HEK293 (cell line): Measurements from ENCODE around the gene HDGF.

Experiments
- CTCF ChIA-PET: fragments of 350-600 bp; formaldehyde crosslinking; extraction: SDS; loops from one replicate; lab custom pipeline; 2021; ENCODE audit warnings: antibody characterized with exemption; lab: Yijun Ruan, JAX
- POLR2A ChIA-PET: fragments of 300-600 bp; formaldehyde crosslinking; extraction: SDS; loops from one replicate; lab custom pipeline; 2020; ENCODE audit warnings: antibody characterized with exemption, inconsistent platforms; lab: Yijun Ruan, JAX
- H3K27ac ChIP-seq: fragments of 200-500 bp; sonication (Bioruptor generic); 2 replicates; pipeline ENCODE4 v1.5.1; 2014; ENCODE audit warnings: low read depth, low read length, control low read depth, inconsistent platforms; ENCODE audit errors: extremely low read depth
- H3K36me3 ChIP-seq, 2 experiments: fragments of 200-500 bp in 1 of 2; sonication (Bioruptor generic) in 1 of 2; 1 replicate in 1 of 2; 2 replicates in 1 of 2; pipeline ENCODE4 v1.5.1; 2014 to 2017; ENCODE audit warnings: inconsistent platforms in 2 of 2, low read length in 2 of 2; ENCODE audit not compliant: control insufficient read depth in 2 of 2, insufficient read depth in 1 of 2
- H3K4me1 ChIP-seq: fragments of 200-500 bp; sonication (Bioruptor generic); 2 replicates; pipeline ENCODE4 v1.5.1; 2014; ENCODE audit warnings: mild to moderate bottlenecking, low read length, inconsistent platforms; ENCODE audit not compliant: control insufficient read depth, insufficient read depth
- H3K4me3 ChIP-seq: 2 replicates; pipeline ENCODE4 v1.5.1; 2011; ENCODE audit warnings: low read depth, mild to moderate bottlenecking, control low read depth, low read length, moderate library complexity
- H3K9me3 ChIP-seq: fragments of 200-500 bp; sonication (Bioruptor generic); 2 replicates; pipeline ENCODE4 v1.5.1; 2014; ENCODE audit warnings: low read depth, low read length, inconsistent platforms; ENCODE audit not compliant: control insufficient read depth, insufficient read depth
- EGR2 ChIP-seq: fragments of 450-650 bp; formaldehyde crosslinking; IDR thresholded peaks from 2 replicates; pipeline ENCODE4 v1.5.1; 2016; ENCODE audit warnings: low read depth, missing biosample characterization, missing genetic modification characterization
- HOXC10 ChIP-seq: sonication (generic); formaldehyde crosslinking; IDR thresholded peaks from 2 replicates; pipeline ENCODE4 v1.8.1; 2023; ENCODE audit warnings: mild to moderate bottlenecking, missing genetic modification reagents
- KLF17 ChIP-seq: fragments of 450-650 bp; formaldehyde crosslinking; IDR thresholded peaks from 2 replicates; pipeline ENCODE4 v1.5.1; 2016; ENCODE audit warnings: missing biosample characterization, missing genetic modification characterization
- SALL2 ChIP-seq: fragments of 450-650 bp; formaldehyde crosslinking; IDR thresholded peaks from 2 replicates; pipeline ENCODE4 v1.5.0; 2017; ENCODE audit warnings: missing biosample characterization, mild to moderate bottlenecking, missing genetic modification characterization, borderline replicate concordance
- SP2 ChIP-seq: fragments of 450-650 bp; formaldehyde crosslinking; IDR thresholded peaks from 2 replicates; pipeline ENCODE4 v1.5.1; 2016; ENCODE audit warnings: missing biosample characterization, missing genetic modification characterization
- SP3 ChIP-seq: fragments of 450-650 bp; formaldehyde crosslinking; IDR thresholded peaks from 2 replicates; pipeline ENCODE4 v1.5.1; 2016; ENCODE audit warnings: missing biosample characterization, missing genetic modification characterization
- ZBTB44 ChIP-seq: fragments of 450-650 bp; IDR thresholded peaks from 2 replicates; pipeline ENCODE4 v1.5.1; 2018; ENCODE audit warnings: missing biosample characterization, mild to moderate bottlenecking, missing genetic modification characterization
- ZNF133 ChIP-seq: fragments of 450-650 bp; formaldehyde crosslinking; IDR thresholded peaks from 2 replicates; pipeline ENCODE4 v1.5.1; 2016; ENCODE audit warnings: missing biosample characterization, missing genetic modification characterization
- ZNF140 ChIP-seq: fragments of 450-650 bp; formaldehyde crosslinking; IDR thresholded peaks from 2 replicates; pipeline ENCODE4 v1.5.1; 2016; ENCODE audit warnings: missing biosample characterization, missing genetic modification characterization
- ZNF148 ChIP-seq: fragments of 450-650 bp; formaldehyde crosslinking; IDR thresholded peaks from 2 replicates; pipeline ENCODE4 v1.5.0; 2017; ENCODE audit warnings: missing biosample characterization, missing genetic modification characterization, borderline replicate concordance
- ZNF214 ChIP-seq: fragments of 450-650 bp; formaldehyde crosslinking; IDR thresholded peaks from 2 replicates; pipeline ENCODE4 v1.5.1; 2017; ENCODE audit warnings: missing biosample characterization, mild to moderate bottlenecking, missing genetic modification characterization, borderline replicate concordance
- ZNF266 ChIP-seq: fragments of 450-650 bp; formaldehyde crosslinking; IDR thresholded peaks from 2 replicates; pipeline ENCODE4 v1.5.1; 2016; ENCODE audit warnings: missing biosample characterization, missing genetic modification characterization, low read depth
- ZNF302 ChIP-seq: fragments of 450-650 bp; formaldehyde crosslinking; IDR thresholded peaks from 2 replicates; pipeline ENCODE4 v1.5.1; 2016; ENCODE audit warnings: missing biosample characterization, missing genetic modification characterization, low read depth
- ZNF335 ChIP-seq: fragments of 450-650 bp; formaldehyde crosslinking; conservative IDR thresholded peaks from 2 replicates; pipeline ENCODE4 v1.5.1; 2016; ENCODE audit warnings: missing biosample characterization, missing genetic modification characterization
- ZNF366 ChIP-seq: fragments of 450-650 bp; formaldehyde crosslinking; conservative IDR thresholded peaks from 2 replicates; pipeline ENCODE4 v1.5.1; 2016; ENCODE audit warnings: missing biosample characterization, missing genetic modification characterization
- ZNF416 ChIP-seq: fragments of 450-650 bp; formaldehyde crosslinking; IDR thresholded peaks from 2 replicates; pipeline ENCODE4 v1.5.1; 2016; ENCODE audit warnings: missing biosample characterization, missing genetic modification characterization
- ZNF473 ChIP-seq: fragments of 450-650 bp; formaldehyde crosslinking; IDR thresholded peaks from 2 replicates; pipeline ENCODE4 v1.5.1; 2017; ENCODE audit warnings: missing biosample characterization, missing genetic modification characterization
- ZNF513 ChIP-seq: fragments of 450-650 bp; IDR thresholded peaks from 2 replicates; pipeline ENCODE4 v1.5.1; 2018; ENCODE audit warnings: missing biosample characterization, missing genetic modification characterization
- ZNF548 ChIP-seq: fragments of 450-650 bp; formaldehyde crosslinking; IDR thresholded peaks from 2 replicates; pipeline ENCODE4 v1.5.1; 2016; ENCODE audit warnings: missing biosample characterization, missing genetic modification characterization
- ZNF580 ChIP-seq: fragments of 450-650 bp; formaldehyde crosslinking; IDR thresholded peaks from 2 replicates; pipeline ENCODE4 v1.5.1; 2016; ENCODE audit warnings: missing biosample characterization, missing genetic modification characterization
- ZNF600 ChIP-seq: fragments of 450-650 bp; formaldehyde crosslinking; IDR thresholded peaks from 2 replicates; pipeline ENCODE4 v1.5.1; 2016; ENCODE audit warnings: missing biosample characterization, missing genetic modification characterization
- ZNF747 ChIP-seq: fragments of 450-650 bp; formaldehyde crosslinking; IDR thresholded peaks from 2 replicates; pipeline ENCODE4 v1.5.1; 2016; ENCODE audit warnings: missing biosample characterization, missing genetic modification characterization
- TF ChIP-seq, protein P1 (sequence below): fragments of 450-650 bp; formaldehyde crosslinking; IDR thresholded peaks from 2 replicates; pipeline ENCODE4 v1.5.1; 2016; ENCODE audit warnings: missing biosample characterization, missing genetic modification characterization

HDGF gene

GRCh38 chr1:156768610-156769295 lies 17.3 kb upstream of the HDGF start:
- TF ChIP-seq SP3 (tag by site-specific recombination) (no peak), ZNF302 (tag by site-specific recombination) (no peak), ZNF335 (tag by site-specific recombination) (peak; percentile 58; the same call in 1 of the 2 replicates), ZNF473 (tag by site-specific recombination) (no peak), ZBTB44 (tag by site-specific recombination) (no peak)
- ChIA-PET CTCF (interaction anchor here (0.8 to 5.0 kb wide), 7 partner anchors 23 to 122 kb away, joined by 3 to 28 read pairs (median 4); partner anchors contain the start of genes ISG20L2, METTL25B, MRPL24 and NTRK1), POLR2A (interaction anchor here (0.5 to 3.9 kb wide), 3 partner anchors 17 to 28 kb away, joined by 5 to 110 read pairs (median 19); partner anchors contain the start of genes HDGF and MRPL24)
- H3K9me3 ChIP-seq = no peaks in the 10 kb centered on the region
- peaks cover 8% of the 10 kb centered on the region for H3K4me1 ChIP-seq
- H3K4me3 ChIP-seq = peak overlapping the region; percentile 92
- peak overlapping the region; percentile 94 for H3K27ac ChIP-seq
- H3K36me3 ChIP-seq = peaks cover 4 to 48% of the 10 kb centered on the region in 2 experiments; a peak in 2 of 3 replicates

DNA sequence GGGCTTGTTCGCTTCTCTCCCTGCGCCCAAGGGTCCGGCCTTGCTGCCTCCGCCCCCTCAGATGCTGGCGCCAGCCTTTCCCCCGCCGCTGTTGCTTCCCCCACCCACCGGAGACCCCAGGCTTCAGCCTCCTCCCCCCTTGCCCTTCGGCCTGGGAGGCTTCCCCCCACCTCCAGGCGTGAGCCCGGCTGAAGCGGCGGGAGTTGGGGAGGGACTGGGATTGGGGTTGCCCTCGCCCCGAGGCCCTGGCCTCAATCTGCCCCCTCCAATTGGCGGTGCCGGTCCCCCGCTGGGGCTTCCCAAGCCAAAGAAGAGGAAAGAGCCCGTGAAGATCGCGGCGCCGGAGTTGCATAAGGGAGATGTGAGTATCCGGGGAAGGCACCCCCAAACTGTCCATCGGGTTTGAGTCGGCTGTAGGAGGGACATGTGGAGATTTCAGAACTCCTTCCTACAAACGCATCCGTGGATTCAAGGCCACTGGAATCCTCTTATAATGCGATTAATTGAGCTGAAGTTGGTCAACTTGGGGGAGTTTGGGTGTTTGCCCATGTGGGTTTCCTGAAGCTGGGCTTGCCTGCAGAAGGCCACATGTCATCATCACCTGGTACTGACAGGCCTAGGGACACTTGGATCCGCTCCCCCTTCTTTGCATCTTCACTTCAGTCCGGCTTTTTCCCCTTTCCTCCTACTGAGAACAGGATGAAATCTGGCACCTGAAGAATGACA lies 16.6 kb upstream of the HDGF start:
- ChIA-PET CTCF (interaction anchor here (0.7 to 5.0 kb wide), 10 partner anchors 22 to 160 kb away, joined by 3 to 28 read pairs (median 4); partner anchors contain the start of genes ISG20L2, METTL25B, MRPL24 and NTRK1), POLR2A (interaction anchor here (0.9 to 3.9 kb wide), 11 partner anchors 11 to 144 kb away, joined by 3 to 110 read pairs (median 6); partner anchors contain the start of genes HDGF, ISG20L2, METTL25B and MRPL24)
- Histone ChIP-seq H3K36me3 (peaks cover 4 to 41% of the 10 kb centered on the region in 2 experiments; a peak in 2 of 3 replicates), H3K4me1 (peaks cover 8% of the 10 kb centered on the region), H3K27ac (peak overlapping the region; percentile 94), H3K9me3 (no peaks in the 10 kb centered on the region), H3K4me3 (peak overlapping the region; percentile 92)
- TF ChIP-seq ZNF140 (tag by site-specific recombination) = no peak
- no peak for TF ChIP-seq KLF17 (tag by site-specific recombination)
- peak; percentile 43; the same call in 1 of the 2 replicates for TF ChIP-seq EGR2
- TF ChIP-seq SALL2 (tag by site-specific recombination) = no peak
- TF ChIP-seq ZNF513 = 0 out of 2 replicates have a peak, but pooled peaks have one; percentile 4
- TF ChIP-seq HOXC10 (CRISPR knock-in tag) = no peak
- TF ChIP-seq SP2 = 0 out of 2 replicates have a peak, but pooled peaks have one; percentile 3
- no peak for TF ChIP-seq ZNF580 (tag by site-specific recombination)
- no peak for TF ChIP-seq ZNF366
- TF ChIP-seq, protein P1, sequence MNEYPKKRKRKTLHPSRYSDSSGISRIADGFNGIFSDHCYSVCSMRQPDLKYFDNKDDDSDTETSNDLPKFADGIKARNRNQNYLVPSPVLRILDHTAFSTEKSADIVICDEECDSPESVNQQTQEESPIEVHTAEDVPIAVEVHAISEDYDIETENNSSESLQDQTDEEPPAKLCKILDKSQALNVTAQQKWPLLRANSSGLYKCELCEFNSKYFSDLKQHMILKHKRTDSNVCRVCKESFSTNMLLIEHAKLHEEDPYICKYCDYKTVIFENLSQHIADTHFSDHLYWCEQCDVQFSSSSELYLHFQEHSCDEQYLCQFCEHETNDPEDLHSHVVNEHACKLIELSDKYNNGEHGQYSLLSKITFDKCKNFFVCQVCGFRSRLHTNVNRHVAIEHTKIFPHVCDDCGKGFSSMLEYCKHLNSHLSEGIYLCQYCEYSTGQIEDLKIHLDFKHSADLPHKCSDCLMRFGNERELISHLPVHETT (tag by site-specific recombination) = no peak
- no peak for TF ChIP-seq ZNF148
- TF ChIP-seq ZNF416 (tag by site-specific recombination) = no peak
- TF ChIP-seq ZNF548 = no peak
- no peak for TF ChIP-seq ZNF747 (tag by site-specific recombination)
- TF ChIP-seq ZNF600 = peak; percentile 3; the same call in 1 of the 2 replicates
- TF ChIP-seq ZNF335 (tag by site-specific recombination) = no peak; the same call in 1 of the 2 replicates
- no peak for TF ChIP-seq ZNF266 (tag by site-specific recombination)
- TF ChIP-seq ZNF133 = no peak
- no peak for TF ChIP-seq ZNF214
